PC-9 (cell line): ENCODE measurements around the gene ZSCAN4.

Experiments used
- CTCF ChIP-seq: fragments of 200-600 bp; sonication (generic); conservative IDR thresholded peaks from 2 replicates; pipeline ENCODE4 v1.6.1; 2017; ENCODE audit warnings: mixed run types, antibody characterized with exemption, mild to moderate bottlenecking, moderate library complexity
- EZH2 ChIP-seq: fragments of 200-600 bp; sonication (generic); IDR thresholded peaks from 2 replicates; pipeline ENCODE4 v1.8.0; 2017; ENCODE audit warnings: antibody characterized with exemption, low read depth

DNA sequence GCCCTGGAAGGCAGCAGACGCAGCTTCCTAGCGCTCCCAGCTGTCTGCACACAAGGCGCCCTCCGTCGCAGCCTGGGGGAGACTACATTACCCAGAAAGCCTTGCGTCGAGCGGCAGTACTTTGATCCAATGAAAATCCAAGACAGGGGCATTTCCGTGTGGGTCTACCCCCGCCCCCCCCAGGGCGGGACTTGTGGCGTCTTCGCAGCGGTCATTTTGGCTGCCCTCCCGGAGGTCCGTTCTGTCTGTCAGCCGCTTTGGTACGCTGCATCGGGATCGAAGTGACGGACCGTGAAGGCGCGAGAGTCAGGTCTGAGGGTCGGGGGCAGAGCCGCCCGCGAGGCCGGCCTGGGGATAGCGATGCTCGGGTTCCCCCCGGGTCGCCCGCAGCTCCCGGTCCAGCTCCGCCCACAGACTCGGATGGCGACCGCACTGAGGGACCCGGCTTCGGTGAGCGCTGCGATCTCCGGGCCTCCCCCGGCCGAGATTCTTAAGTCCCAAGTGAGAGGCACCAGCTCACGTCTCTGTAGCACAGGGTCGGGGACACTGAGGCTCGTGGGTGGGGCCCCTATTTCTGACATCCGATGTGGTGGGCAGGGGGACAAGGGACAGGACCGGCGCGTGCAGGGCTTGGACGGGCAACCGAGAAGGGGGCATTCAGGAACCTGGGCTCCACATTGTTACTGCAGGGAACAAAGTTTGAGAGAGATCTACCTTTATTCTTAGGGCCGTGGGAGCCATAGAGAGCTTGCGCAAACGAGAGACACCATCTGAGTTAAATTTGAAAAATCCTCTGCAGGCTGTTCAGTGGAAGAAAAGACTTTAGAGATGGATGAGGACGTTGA is 35.5 kb upstream of the ZSCAN4 start, which contains the start of gene ZNF211:
- TF ChIP-seq CTCF (no peak), EZH2 (no peak)
